Activated CD8-positive, alpha-beta memory T cell treated with anti-CD3 and anti-CD28 coated beads, Interleukin-2, amount 50 U/mL, for 48 hours (primary cell): ENCODE results near the gene ADAMTS2.

Experiments
- DNase-seq: peaks from one replicate; pipeline ENCODE4 v3.0.0-alpha.2; 2020

The ADAMTS2 gene

DNA sequence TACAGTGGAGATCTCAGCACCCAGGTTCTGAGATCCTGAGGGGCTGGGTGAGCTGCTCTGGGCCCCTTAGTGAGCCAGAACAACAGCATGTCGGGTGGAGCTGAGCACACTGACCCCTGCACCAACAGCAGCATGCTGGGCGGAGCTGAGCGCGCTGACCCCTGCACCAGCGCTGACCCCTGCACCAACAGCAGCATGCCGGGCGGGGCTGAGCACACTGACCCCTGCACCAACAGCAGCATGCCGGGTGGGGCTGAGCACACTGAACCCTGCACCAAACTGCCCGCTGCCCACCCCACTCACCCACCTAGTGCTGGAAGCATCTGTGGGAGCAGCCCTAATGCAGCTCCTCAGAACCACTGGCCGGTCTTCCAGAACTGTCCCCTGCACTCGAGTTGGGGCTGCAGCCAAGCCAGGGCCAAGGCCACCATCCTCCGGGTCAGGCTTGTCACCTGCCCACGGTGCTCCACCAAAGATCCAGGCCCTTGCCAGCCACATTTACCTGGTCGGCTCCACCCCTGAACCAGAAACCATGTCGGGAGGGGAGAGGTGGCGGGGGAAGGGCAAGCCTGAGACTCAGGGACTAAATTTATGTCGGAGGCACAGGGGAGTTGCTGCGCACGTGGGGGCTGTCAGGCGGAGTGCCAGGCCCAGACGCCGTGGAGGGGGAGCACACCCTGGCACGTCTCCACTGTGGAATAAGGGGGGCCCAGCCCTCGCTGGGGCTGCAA is 80.3 kb downstream of the ADAMTS2 start:
- peak; percentile 29 for DNase-seq

DNA sequence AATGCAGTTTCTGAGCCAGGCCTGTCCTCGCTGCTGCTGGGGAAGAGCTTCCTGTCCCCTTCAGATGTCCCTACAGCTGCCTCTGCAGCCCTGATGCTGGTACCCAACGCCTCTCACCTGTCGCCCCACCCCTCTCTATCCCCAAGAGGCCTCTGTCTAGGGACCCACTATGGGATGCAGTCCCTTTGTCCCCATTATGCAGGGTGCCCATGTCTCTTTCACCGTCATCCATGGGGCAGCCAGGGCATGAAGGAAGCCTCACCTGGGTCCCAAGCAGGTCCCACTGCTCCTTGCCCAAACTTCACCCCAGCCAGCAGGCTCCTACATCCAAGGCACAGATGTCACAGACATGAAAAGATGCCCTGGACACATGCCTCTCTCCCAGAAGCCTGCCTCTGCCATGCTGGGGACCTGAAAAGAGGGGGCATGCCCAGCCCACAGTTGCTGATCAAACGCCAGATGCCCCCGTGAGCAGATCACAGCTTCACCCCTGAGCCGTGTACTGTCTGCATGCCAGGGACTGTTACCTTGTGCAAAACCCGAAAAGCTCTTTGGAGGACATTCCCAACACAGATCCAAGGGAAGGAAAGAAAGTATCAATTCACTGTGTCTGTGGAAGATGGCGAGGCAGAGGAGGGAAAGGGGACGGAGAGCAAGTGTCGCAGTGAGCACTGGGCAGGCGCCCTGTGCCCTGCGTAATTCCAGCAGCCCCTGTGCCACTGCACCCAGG is 81.0 kb downstream of the ADAMTS2 start:
- peak; percentile 26 for DNase-seq

DNA sequence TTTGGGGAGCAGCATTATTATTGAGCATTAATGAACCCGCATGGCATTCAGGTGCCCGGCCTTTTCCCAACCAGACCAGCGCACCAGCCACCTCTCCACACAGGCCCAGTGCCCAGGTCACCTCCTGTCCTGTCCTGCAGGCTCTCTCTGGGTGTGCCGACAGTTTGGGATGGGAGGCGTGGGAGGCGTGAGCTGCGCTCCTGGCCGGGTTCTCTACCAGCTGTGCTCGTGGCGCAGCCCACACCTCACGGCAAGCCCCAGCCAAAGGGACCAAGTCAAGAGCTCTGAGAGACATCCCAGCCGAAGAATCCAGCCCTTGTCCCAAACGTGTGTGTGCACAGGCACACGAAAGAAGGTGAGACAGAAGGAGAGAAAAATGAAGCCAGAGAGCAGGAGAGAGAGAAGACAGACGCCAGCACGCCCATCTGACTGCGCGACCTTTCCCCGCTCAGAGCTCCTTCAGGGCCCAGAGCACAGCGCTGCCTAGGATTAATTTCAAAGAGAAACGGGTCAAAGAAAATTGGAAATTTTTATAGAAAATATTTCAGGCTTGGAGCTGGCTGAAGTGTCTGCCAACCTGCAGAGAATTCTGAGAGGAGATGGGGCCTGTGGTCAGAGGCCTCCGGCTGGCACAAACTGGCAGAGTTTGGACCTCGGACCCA is 81.7 kb downstream of the ADAMTS2 start:
- no peak for DNase-seq

DNA sequence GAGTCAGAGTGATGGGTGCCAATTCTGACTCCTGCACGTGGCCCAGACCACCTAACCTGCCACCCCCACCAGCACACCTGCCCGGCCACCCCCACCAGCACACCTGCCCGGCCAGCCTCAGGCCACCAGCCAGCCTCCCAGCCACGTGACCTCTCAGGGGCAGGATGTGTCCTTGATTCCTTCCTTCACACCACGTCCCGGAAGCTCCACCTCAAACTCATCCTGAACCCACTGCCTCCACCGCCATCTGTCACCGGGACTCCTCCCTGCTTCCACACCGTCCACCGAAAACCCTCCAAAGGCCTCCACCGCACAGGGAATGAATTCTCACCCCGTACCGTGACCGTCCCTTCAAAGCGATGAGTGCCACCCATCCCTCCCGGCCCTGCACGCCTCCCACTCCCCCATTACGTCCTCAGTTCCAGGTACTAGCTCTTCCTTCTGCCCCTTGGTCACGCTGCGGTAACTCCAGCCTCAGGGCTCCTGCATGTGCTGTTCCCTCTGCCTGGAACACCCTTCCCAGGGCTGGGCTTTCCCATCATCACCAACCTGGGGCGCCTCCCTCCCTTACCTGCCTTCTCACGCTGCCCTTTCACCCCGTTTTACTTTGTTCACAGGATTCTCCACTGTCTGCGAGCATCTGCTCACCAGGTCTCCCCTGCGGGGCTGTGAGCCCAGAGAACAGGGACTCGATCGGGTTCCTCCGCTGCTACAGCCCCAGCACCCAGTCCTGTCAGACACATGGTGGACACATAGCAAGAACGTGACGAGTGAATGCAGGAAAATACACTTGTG is 82.9 kb downstream of the ADAMTS2 start:
- peak; percentile 41 for DNase-seq

DNA sequence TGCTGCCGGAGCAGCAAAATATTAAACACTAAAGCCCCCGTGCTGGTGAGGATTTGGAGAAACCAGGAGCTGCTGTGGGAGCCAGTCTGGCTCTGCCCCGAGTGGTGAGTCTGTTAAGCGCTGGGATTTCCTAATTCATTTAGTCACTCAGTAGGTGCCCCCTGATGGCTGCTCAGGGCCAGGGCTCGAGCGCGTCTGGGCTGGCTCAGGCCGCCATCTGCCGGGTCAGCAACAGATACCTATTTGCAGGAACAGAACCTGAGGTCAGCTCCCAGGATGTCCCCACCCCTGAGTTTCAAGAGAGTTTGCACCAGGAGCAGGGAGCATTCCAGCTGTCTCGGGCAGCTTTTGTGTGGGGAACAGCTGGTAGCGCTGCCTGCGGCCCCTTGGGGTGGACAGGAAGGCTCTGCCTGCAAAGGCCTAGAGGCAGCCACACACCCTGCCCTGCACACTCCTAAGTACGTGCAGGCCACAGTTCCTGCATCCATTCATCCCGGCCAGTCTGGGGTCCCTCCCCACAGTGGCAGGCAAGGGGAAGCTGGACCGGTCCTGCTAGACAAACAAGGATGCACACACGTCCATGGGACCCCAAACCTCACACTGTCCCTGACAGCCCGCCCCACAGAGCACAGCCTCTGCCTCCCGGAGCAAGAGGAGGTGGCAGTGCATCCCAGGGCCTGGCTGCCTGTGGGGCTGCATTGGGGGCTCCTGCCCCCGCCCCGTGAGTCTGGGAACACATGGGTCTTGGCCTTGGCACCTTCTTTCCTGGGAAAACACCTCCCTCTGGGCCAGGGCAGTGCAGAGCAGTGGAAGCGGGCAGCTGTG is 83.7 kb downstream of the ADAMTS2 start:
- DNase-seq, result peak; percentile 46

DNA sequence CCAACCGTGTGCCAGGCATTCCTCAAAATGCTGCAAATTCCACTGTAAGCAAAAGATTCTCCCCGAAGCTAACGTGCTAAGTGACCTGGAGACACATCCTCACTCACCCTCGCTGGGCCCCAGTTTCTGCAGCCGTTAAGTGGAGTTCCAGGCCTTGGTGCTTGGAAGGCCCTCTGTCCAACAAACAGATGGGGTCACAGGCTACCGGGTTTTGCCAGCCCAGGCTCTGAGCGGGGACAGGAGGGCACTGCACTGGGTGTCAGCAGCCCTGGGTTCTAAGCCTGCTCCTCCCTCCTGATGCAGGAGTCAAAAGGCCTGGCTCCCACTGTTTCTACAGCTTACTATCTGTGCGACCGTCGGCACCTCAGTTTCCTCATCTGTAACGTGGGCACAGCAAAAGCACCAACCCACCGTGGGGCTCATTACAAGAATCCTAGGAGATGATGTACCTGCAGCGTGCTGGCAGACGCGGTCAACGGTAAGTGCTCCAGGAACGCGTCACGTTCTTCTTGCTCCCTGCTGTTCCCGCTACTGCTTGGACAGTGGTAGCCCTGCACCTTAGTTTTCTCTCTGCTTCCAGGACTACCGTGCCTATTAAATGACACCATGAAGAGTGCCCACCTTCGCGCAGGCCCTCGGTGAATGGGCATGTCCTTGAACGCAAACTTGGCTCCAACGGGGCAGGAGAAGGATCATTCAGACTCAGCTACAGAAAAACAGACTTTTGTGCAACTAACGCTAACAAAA is 84.8 kb downstream of the ADAMTS2 start:
- DNase-seq, result peak; percentile 30

DNA sequence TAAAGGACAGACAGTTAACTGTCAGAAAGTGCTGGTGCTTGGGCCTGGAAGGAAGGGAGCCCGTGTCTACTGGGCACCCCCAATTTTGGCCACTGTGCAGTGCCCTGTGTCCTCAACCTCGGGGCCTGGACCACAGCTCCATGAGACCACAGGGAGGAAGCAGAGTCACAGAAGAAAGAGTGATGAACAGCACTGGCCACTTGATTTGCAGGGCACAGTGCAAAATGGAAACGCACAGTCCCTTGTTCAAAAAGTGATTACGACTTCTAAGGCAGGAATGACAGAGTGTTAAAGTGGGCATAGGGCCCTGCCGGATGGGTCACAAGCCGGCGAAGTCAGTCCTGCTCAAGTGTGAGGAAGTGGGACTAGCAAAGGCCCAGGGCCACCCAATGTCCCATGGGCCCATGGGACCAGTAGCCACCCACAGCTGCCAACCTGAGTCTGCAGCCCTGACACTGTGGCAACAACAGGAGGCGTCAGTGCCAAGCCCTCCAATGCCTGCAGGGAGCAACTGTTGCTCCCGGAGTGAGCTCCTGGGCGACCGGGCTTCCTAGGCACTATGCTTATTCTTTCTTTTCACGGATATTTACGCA is 85.4 kb downstream of the ADAMTS2 start:
- peak; percentile 39 for DNase-seq

DNA sequence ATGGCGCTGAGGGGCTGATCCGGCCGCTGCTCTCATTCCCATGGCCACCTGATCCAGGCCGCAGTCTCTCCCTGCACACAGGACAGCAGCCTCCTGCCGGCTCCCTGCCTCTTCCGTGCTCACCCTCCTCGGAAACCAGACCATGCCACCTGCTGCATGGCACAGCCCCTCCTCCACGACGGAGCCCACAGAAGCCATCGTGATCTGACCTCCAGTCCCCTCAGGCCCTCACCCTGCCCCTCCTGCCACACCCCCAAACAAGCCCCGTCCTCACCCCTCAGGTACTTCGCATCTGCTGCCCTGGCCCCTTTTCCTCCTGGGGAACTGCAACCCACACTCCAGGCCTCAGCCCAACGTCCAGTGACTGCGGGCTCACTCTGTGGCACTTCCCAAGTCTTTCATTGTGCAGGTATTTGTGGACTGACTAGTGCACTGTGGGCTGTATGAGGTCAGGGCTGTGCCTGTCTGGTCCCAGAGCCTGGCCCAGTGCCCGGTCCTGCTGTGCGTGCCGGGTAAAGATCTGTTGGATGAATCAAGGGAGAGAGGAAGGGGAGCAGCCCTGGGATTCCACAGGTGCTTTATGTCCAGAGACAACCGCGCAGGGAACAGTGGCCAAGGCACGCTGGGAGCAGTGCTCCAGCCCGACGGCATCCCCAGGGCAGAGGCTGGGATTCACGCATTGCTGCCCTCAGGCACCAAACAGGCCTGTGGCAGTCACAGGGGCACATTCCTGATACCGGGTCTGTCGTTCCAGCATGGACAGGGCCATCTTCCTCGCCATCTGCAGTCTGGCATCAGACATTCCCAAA is 86.1 kb downstream of the ADAMTS2 start:
- DNase-seq, result peak; percentile 26

DNA sequence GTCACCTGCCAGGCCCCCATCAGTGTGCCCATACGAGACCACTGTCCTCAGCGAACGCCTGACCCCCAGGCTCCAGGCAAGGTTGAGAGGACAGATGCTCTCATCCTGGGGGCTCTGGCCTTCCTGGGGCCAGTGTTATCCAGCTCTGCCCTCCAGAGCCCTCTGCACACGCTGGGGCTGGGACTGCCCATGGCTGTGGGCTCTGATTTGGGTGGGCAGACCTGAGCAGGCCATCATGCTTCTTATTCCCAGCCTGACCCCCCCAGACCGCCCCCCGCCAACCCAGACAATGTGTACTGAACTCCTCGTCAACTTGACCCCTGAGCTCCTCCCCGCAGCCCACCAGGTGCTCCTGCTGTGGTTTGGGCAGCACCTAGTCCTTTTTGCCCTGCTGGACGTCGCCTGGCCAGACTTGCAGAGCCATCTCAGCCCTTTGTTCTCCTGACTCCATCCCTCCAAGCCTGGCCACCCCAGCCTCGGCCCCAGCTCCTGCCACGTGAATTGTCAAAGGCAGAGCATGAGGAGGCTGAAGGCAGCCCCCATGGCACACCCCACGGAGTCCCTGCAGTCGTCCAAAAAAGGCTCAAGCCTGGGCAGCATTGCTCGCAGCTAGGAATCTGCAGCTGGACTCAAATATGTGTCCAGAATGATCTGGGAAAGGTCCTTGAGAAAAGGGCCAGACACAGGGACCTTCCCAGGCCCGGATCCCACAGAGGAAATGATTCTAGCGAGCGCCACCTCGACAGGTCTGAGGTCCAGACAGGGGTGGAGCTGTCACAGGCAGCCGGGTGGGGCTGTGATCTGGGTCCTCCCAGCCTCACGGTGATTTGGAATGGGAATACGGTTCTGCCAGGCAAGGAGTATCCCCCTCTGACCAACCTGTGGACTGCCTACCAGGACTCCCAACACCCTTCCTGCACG is 87.0 kb downstream of the ADAMTS2 start:
- DNase-seq, result peak; percentile 23

DNA sequence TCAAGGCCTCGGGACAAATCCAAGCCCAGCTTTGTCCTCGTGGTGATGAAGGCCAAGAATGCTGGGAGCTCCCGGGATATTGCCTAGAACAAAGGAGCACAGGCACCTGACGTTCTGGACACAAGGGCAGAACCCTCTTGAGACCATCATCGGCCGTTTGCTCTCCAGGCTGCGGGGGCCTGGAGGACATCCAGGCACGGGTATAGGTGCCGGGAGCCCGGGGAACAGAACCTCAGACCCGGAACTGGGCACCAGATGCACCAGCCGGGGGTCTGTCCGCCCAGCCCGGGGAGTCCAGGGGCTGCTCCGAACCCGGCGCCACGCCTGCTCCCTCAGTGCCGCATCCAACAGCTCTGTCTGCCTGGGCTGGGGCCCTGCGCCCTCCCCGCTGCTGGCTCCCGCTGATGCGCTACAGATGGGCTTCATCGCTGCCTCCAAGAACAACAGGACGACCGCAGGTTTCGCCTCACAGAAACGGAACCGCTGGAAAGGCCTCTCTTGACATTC is 88.0 kb downstream of the ADAMTS2 start:
- DNase-seq, result peak; percentile 17

DNA sequence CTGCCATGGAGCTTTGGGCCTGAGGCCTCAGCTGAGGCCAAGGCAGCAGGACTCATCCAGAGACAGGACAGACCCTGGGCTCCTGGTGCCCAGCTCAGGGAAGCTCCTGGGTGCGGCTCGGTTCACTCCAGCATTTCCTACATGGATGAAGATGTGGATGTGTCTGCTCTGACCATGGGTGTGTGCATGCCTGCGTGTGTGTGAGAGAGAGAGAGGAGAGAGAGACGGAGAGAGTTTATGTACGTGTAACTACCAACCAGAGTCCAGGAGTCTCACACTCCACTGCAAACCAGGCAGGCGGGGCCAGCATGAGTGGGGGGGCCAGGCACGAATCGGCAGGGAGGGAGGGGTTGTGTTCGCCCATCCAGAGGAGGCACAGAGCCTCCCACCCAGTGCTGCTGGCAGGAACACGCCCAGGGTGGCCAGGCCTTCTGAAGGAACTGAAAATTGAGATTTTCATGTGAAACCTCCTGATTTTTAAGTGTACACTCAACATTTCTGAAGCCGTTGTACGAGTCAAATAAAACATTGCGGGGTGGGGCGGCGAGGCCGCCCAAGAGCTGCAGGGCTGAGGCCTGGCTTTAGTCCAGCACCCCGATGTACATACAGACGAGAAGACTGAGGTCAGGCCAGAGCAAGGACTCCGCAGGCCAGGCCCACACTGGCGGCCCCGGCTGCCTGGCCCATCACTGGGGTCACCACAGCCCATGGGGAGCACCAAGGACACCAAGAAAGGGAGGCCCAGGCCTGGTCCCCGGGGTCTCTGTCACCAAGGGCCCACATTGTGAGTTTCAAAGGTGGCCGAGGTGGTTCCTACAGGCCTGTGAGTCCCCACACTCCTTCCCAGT is 88.7 kb downstream of the ADAMTS2 start:
- peak; percentile 36 for DNase-seq

DNA sequence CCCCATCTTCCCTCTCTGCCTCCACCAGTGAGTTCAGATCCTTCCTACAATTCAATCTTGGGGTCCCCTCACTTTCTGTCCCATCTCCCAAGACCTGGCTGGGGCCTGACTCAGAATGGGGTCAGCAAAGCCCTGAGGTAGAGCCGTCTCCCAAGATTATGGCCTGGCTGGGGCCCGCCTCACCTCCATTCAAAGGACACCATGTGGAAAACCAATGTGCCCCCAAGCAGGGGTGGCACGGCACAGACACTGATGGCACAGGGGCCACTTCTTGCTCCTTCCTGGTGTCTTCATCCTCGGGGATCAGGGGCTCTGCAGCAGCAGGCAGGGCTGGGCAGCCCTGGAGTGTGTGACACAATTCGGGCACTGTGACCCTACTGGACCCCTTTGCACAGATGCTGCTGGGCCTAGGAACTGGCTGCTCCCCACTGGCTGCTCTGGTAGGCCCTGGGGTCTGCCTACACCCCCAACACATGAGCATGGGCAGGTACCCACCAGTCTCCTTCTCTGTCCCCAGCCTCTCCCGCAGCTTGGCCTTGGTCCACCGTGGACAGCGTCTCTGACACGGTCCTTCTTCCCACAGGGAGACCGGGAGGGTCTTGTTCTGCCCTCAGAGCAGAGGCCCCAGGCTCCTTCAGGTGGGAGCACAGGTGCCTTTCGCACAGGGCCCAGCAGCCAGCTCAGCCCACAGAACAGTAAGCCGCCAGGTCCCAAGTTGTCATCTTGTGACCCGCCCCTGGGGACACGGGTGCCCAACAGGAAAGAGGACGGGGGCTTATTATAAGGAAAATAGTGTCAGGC is 89.5 kb downstream of the ADAMTS2 start:
- DNase-seq, result peak; percentile 17

DNA sequence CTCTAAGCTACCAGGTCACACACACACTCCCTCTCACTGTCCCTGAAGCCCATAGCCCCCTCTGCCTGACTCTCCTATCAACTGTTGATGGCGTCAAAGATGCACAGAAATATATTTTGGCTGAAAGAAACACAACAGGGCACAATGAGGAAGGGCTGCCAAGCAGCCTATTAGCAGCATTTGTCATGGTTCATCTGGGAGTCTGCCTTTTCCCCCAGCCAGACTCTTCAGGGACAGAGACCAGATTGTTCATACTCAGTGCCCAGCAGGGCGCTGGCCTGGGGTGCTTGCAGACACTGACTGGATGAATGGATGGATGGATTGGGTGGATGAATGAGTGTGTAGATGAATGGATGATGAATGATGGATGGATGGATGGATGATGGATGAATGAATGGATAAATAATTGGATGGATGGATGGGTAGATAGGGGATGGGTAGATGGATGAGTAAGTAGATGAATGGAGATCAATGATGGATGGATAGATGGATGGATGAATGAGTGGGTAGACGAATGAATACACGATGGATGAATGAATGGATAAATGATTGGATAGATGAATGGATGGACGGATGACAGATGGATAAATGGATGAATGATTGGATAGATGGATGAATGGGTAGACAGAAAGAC is 90.5 kb downstream of the ADAMTS2 start:
- no peak for DNase-seq

DNA sequence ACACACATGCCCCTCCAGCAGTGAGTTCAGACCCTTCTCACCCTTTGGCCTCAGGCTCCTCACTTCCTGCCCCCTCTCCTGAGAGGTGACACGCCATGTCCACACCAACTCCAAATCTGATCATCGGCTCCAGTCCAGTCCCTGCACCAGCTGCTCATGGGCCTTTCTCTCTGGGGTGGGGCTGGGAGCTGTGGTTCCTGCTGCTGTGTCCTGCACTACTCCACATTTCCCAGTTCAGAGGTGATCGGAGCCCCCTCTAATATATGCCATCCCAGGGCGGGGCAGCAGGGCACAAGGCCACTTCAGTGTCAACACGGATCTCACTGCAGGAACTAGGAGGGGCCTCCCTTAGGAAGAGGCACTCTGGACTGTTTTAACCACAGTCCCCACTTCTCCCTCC is 91.5 kb downstream of the ADAMTS2 start:
- peak; percentile 25 for DNase-seq

DNA sequence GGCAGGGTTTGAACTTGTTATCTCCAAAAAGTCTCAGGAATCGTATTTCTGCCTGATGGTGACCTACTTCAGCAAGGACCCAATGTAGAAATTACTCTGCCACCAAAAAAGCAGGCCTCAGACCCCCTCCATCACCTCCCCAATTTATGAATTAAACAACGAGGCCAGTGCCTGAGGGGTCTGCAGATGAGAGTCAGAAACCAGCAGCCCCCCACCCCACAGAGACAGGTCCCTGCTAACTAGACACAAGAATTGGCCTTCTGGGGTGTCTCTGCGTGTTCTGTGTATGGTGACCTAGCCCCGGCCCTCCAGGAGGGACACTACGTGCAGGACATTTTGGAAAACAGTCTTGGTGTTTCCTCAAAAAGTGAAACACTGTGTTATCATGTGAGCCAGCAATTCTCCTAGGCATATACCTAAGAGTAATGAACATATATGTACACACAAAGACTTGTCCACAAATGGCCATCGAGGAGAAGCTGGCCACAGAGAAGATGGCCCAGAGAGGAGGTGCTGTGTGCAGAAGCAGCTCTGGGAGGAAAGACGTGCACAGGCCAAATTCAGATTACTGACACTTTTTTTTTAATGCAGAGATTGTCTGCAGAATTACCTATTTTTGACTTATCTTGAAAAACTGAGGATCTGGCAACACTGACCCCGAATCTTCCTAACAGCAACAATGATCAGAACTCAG is 93.8 kb downstream of the ADAMTS2 start:
- DNase-seq, result no peak
